SH-SY5Y (cell line): Measurements from ENCODE around the gene GADL1.

Source experiments
- GATA2 ChIP-seq: IDR thresholded peaks from 2 replicates; pipeline ENCODE4 v1.6.1; 2011; ENCODE audit warnings: mild to moderate bottlenecking, low read depth, low read length
- GATA3 ChIP-seq: IDR thresholded peaks from 2 replicates; pipeline ENCODE4 v1.6.1; 2011; ENCODE audit warnings: low read depth, mild to moderate bottlenecking, low read length, moderate library complexity

GRCh38 chr3:30686176-30686575 is 208.3 kb downstream of the GADL1 start:
- no peak for TF ChIP-seq GATA2
- no peak for TF ChIP-seq GATA3
